HEK293 (cell line): ENCODE measurements around the gene KRAS.
A peak's percentile ranks its signal among the peaks of the same experiment; 100 is the strongest.

ENCODE experiments used
- CTCF ChIA-PET: fragments of 350-600 bp; formaldehyde crosslinking; extraction: SDS; loops from one replicate; lab custom pipeline; 2021; ENCODE audit warnings: antibody characterized with exemption; lab: Yijun Ruan, JAX
- POLR2A ChIA-PET: fragments of 300-600 bp; formaldehyde crosslinking; extraction: SDS; loops from one replicate; lab custom pipeline; 2020; ENCODE audit warnings: antibody characterized with exemption, inconsistent platforms; lab: Yijun Ruan, JAX
- H3K27ac ChIP-seq: fragments of 200-500 bp; sonication (Bioruptor generic); 2 replicates; pipeline ENCODE4 v1.5.1; 2014; ENCODE audit warnings: low read depth, low read length, control low read depth, inconsistent platforms; ENCODE audit errors: extremely low read depth
- H3K36me3 ChIP-seq, 2 experiments: fragments of 200-500 bp in 1 of 2; sonication (Bioruptor generic) in 1 of 2; 1 replicate in 1 of 2; 2 replicates in 1 of 2; pipeline ENCODE4 v1.5.1; 2014 to 2017; ENCODE audit warnings: inconsistent platforms in 2 of 2, low read length in 2 of 2; ENCODE audit not compliant: control insufficient read depth in 2 of 2, insufficient read depth in 1 of 2
- H3K4me1 ChIP-seq: fragments of 200-500 bp; sonication (Bioruptor generic); 2 replicates; pipeline ENCODE4 v1.5.1; 2014; ENCODE audit warnings: mild to moderate bottlenecking, low read length, inconsistent platforms; ENCODE audit not compliant: control insufficient read depth, insufficient read depth
- H3K4me3 ChIP-seq: 2 replicates; pipeline ENCODE4 v1.5.1; 2011; ENCODE audit warnings: low read depth, mild to moderate bottlenecking, control low read depth, low read length, moderate library complexity
- H3K9me3 ChIP-seq: fragments of 200-500 bp; sonication (Bioruptor generic); 2 replicates; pipeline ENCODE4 v1.5.1; 2014; ENCODE audit warnings: low read depth, low read length, inconsistent platforms; ENCODE audit not compliant: control insufficient read depth, insufficient read depth
- GLIS1 ChIP-seq: fragments of 450-650 bp; formaldehyde crosslinking; IDR thresholded peaks from 2 replicates; pipeline ENCODE4 v1.5.1; 2016; ENCODE audit warnings: missing biosample characterization, missing genetic modification characterization
- HOXD13 ChIP-seq: sonication (generic); formaldehyde crosslinking; IDR thresholded peaks from 2 replicates; pipeline ENCODE4 v1.8.0; 2022; ENCODE audit warnings: missing genetic modification reagents, borderline replicate concordance
- SP3 ChIP-seq: fragments of 450-650 bp; formaldehyde crosslinking; IDR thresholded peaks from 2 replicates; pipeline ENCODE4 v1.5.1; 2016; ENCODE audit warnings: missing biosample characterization, missing genetic modification characterization
- TCF7L2 ChIP-seq: IDR thresholded peaks from 2 replicates; pipeline ENCODE4 v1.6.1; 2011; ENCODE audit warnings: low read depth, mild to moderate bottlenecking, inconsistent platforms, low read length, moderate library complexity, borderline replicate concordance
- WT1 ChIP-seq: fragments of 450-650 bp; formaldehyde crosslinking; IDR thresholded peaks from 2 replicates; pipeline ENCODE4 v1.5.1; 2016; ENCODE audit warnings: missing biosample characterization, missing genetic modification characterization
- ZBTB8A ChIP-seq: fragments of 450-650 bp; formaldehyde crosslinking; IDR thresholded peaks from 2 replicates; pipeline ENCODE4 v1.5.1; 2016; ENCODE audit warnings: missing biosample characterization, missing genetic modification characterization
- ZNF121 ChIP-seq: fragments of 450-650 bp; formaldehyde crosslinking; IDR thresholded peaks from 2 replicates; pipeline ENCODE4 v1.5.1; 2016; ENCODE audit warnings: missing biosample characterization, missing genetic modification characterization
- ZNF341 ChIP-seq: fragments of 450-650 bp; formaldehyde crosslinking; IDR thresholded peaks from 2 replicates; pipeline ENCODE4; 2016; ENCODE audit warnings: low read depth, missing biosample characterization, missing genetic modification characterization
- ZNF350 ChIP-seq: fragments of 450-650 bp; formaldehyde crosslinking; IDR thresholded peaks from 2 replicates; pipeline ENCODE4 v1.5.0; 2017; ENCODE audit warnings: missing biosample characterization, mild to moderate bottlenecking, missing genetic modification characterization
- ZNF366 ChIP-seq: fragments of 450-650 bp; formaldehyde crosslinking; conservative IDR thresholded peaks from 2 replicates; pipeline ENCODE4 v1.5.1; 2016; ENCODE audit warnings: missing biosample characterization, missing genetic modification characterization
- ZNF423 ChIP-seq: fragments of 450-650 bp; formaldehyde crosslinking; IDR thresholded peaks from 2 replicates; pipeline ENCODE4 v1.5.1; 2016; ENCODE audit warnings: missing biosample characterization, missing genetic modification characterization
- ZNF48 ChIP-seq: fragments of 450-650 bp; formaldehyde crosslinking; IDR thresholded peaks from 2 replicates; pipeline ENCODE4 v1.5.1; 2016; ENCODE audit warnings: missing biosample characterization, missing genetic modification characterization
- ZNF600 ChIP-seq: fragments of 450-650 bp; formaldehyde crosslinking; IDR thresholded peaks from 2 replicates; pipeline ENCODE4 v1.5.1; 2016; ENCODE audit warnings: missing biosample characterization, missing genetic modification characterization
- ZNF610 ChIP-seq: fragments of 450-650 bp; formaldehyde crosslinking; IDR thresholded peaks from 2 replicates; pipeline ENCODE4 v1.5.1; 2016; ENCODE audit warnings: missing biosample characterization, missing genetic modification characterization, borderline replicate concordance
- ZNF626 ChIP-seq: fragments of 450-650 bp; sonication (Bioruptor Pico); formaldehyde crosslinking; IDR thresholded peaks from 2 replicates; pipeline ENCODE4 v1.5.1; 2018; ENCODE audit warnings: missing biosample characterization, missing genetic modification characterization, inconsistent platforms
- ZNF658 ChIP-seq: fragments of 450-650 bp; formaldehyde crosslinking; IDR thresholded peaks from 2 replicates; pipeline ENCODE4; 2016; ENCODE audit warnings: missing biosample characterization, missing genetic modification characterization
- ZNF747 ChIP-seq: fragments of 450-650 bp; formaldehyde crosslinking; IDR thresholded peaks from 2 replicates; pipeline ENCODE4 v1.5.1; 2016; ENCODE audit warnings: missing biosample characterization, missing genetic modification characterization
- ZNF76 ChIP-seq: fragments of 450-650 bp; formaldehyde crosslinking; IDR thresholded peaks from 2 replicates; pipeline ENCODE4; 2016; ENCODE audit warnings: low read depth, missing biosample characterization, missing genetic modification characterization, borderline replicate concordance
- ZNF776 ChIP-seq: fragments of 450-650 bp; formaldehyde crosslinking; IDR thresholded peaks from 2 replicates; pipeline ENCODE4 v1.5.0; 2017; ENCODE audit warnings: missing biosample characterization, missing genetic modification characterization, borderline replicate concordance
- ZSCAN30 ChIP-seq: fragments of 450-650 bp; IDR thresholded peaks from 2 replicates; pipeline ENCODE4 v1.5.1; 2018; ENCODE audit warnings: missing biosample characterization, mild to moderate bottlenecking, missing genetic modification characterization, moderate library complexity
- TF ChIP-seq, protein P1 (sequence below): fragments of 450-650 bp; formaldehyde crosslinking; IDR thresholded peaks from 2 replicates; pipeline ENCODE4 v1.5.1; 2016; ENCODE audit warnings: missing biosample characterization, missing genetic modification characterization
- TF ChIP-seq, protein P2 (sequence below): fragments of 450-650 bp; formaldehyde crosslinking; IDR thresholded peaks from 2 replicates; pipeline ENCODE4 v1.5.1; 2016; ENCODE audit warnings: missing biosample characterization, missing genetic modification characterization
- TF ChIP-seq, protein P3 (sequence below): fragments of 450-650 bp; formaldehyde crosslinking; IDR thresholded peaks from 2 replicates; pipeline ENCODE4 v1.5.1; 2016; ENCODE audit warnings: missing biosample characterization, missing genetic modification characterization
- TF ChIP-seq, protein P4 (sequence below): fragments of 450-650 bp; formaldehyde crosslinking; IDR thresholded peaks from 2 replicates; pipeline ENCODE4 v1.5.1; 2016; ENCODE audit warnings: missing biosample characterization, missing genetic modification characterization
- TF ChIP-seq, protein P5 (sequence below): fragments of 450-650 bp; formaldehyde crosslinking; IDR thresholded peaks from 2 replicates; pipeline ENCODE4 v1.5.1; 2016; ENCODE audit warnings: missing biosample characterization, missing genetic modification characterization
- TF ChIP-seq, protein P6 (sequence below): fragments of 450-650 bp; formaldehyde crosslinking; IDR thresholded peaks from 2 replicates; pipeline ENCODE4 v1.5.1; 2017; ENCODE audit warnings: missing biosample characterization, missing genetic modification characterization

KRAS gene

DNA sequence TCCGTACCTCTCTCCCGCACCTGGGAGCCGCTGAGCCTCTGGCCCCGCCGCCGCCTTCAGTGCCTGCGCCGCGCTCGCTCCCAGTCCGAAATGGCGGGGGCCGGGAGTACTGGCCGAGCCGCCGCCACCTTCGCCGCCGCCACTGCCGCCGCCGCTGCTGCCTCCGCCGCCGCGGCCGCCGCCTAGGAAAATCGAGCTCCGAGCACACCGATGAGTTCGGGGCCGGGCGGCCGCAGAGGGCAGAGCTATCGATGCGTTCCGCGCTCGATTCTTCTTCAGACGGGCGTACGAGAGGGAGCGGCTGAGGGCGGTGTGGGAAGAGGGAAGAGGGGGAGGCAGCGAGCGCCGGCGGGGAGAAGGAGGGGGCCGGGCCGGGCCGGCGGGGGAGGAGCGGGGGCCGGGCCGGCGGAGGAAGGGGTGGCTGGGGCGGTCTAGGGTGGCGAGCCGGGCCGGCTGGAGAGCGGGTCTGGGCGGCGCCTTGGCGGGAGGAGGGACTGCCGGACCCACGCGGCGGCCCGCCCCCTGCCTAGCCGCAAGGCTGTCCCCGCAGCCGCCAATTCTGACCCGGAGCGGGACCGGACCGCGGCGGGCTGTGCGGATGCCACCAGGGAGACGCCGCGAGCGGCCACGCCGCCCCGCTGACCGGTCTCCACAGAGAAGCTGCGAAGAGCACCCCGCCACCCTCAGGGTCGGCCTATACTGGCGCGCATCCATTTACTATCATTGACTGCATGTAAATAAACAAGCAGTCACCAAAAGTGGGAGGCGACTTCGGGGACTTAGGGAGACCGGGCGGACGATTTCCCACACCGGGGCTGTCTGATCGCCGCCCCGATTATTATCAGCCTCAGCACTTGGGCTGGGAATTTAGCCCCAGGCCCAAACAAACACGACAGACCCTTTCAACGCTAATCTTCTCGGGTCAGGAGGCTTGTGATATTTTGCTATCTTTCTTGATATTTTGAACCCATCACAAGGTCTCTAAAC lies at the start of gene KRAS:
Gene KRAS (minus strand): TSS at position 186 of the 987 bp plus-strand sequence.
- ChIA-PET CTCF (interaction anchor here (0.6 to 1.0 kb wide), 3 partner anchors 10 to 136 kb away, joined by 3 to 4 read pairs (median 3); no protein-coding TSS in a partner anchor), POLR2A (interaction anchor here (0.7 to 1.4 kb wide), 3 partner anchors 17 to 70 kb away, joined by 3 to 4 read pairs (median 4); no protein-coding TSS in a partner anchor)
- Histone ChIP-seq H3K36me3 (peaks cover 4% of the 10 kb centered on the region in 2 experiments; a peak in 2 of 3 replicates), H3K27ac (peak within 1 kb of the TSS; percentile 83; the same call in 1 of the 2 replicates), H3K4me3 (peak within 1 kb of the TSS; percentile 95), H3K4me1 (peaks cover 3% of the 10 kb centered on the region; the same call in 1 of the 2 replicates), H3K9me3 (no peaks in the 10 kb centered on the region)
- TF ChIP-seq ZNF658 (tag by site-specific recombination) (no peak), ZNF747 (no peak), ZNF626 (tag by site-specific recombination) (0 out of 2 replicates have a peak, but pooled peaks have one; percentile 47), ZNF776 (tag by site-specific recombination) (no peak), ZNF121 (tag by site-specific recombination) (no peak), ZNF423 (tag by site-specific recombination) (peak; percentile 70), TCF7L2 (no peak), GLIS1 (peak; percentile 90), ZNF76 (peak; percentile 48; the same call in 1 of the 2 replicates), ZNF341 (peak; percentile 74), ZNF366 (peak; percentile 75), SP3 (peak; percentile 67), ZNF48 (no peak), HOXD13 (CRISPR knock-in tag) (no peak), WT1 (tag by site-specific recombination) (peak; percentile 35; the same call in 1 of the 2 replicates), ZSCAN30 (tag by site-specific recombination) (peak; percentile 97), ZNF350 (tag by site-specific recombination) (no peak), ZNF610 (tag by site-specific recombination) (peak; percentile 100), ZNF600 (tag by site-specific recombination) (peak; percentile 33; the same call in 1 of the 2 replicates), ZBTB8A (peak; percentile 78)
- TF ChIP-seq, protein P1, sequence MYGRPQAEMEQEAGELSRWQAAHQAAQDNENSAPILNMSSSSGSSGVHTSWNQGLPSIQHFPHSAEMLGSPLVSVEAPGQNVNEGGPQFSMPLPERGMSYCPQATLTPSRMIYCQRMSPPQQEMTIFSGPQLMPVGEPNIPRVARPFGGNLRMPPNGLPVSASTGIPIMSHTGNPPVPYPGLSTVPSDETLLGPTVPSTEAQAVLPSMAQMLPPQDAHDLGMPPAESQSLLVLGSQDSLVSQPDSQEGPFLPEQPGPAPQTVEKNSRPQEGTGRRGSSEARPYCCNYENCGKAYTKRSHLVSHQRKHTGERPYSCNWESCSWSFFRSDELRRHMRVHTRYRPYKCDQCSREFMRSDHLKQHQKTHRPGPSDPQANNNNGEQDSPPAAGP (tag by site-specific recombination) = peak; percentile 64; the same call in 1 of the 2 replicates
- TF ChIP-seq, protein P2, sequence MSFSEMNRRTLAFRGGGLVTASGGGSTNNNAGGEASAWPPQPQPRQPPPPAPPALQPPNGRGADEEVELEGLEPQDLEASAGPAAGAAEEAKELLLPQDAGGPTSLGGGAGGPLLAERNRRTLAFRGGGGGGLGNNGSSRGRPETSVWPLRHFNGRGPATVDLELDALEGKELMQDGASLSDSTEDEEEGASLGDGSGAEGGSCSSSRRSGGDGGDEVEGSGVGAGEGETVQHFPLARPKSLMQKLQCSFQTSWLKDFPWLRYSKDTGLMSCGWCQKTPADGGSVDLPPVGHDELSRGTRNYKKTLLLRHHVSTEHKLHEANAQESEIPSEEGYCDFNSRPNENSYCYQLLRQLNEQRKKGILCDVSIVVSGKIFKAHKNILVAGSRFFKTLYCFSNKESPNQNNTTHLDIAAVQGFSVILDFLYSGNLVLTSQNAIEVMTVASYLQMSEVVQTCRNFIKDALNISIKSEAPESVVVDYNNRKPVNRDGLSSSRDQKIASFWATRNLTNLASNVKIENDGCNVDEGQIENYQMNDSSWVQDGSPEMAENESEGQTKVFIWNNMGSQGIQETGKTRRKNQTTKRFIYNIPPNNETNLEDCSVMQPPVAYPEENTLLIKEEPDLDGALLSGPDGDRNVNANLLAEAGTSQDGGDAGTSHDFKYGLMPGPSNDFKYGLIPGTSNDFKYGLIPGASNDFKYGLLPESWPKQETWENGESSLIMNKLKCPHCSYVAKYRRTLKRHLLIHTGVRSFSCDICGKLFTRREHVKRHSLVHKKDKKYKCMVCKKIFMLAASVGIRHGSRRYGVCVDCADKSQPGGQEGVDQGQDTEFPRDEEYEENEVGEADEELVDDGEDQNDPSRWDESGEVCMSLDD (tag by site-specific recombination) = peak; percentile 39; the same call in 1 of the 2 replicates
- TF ChIP-seq, protein P3, sequence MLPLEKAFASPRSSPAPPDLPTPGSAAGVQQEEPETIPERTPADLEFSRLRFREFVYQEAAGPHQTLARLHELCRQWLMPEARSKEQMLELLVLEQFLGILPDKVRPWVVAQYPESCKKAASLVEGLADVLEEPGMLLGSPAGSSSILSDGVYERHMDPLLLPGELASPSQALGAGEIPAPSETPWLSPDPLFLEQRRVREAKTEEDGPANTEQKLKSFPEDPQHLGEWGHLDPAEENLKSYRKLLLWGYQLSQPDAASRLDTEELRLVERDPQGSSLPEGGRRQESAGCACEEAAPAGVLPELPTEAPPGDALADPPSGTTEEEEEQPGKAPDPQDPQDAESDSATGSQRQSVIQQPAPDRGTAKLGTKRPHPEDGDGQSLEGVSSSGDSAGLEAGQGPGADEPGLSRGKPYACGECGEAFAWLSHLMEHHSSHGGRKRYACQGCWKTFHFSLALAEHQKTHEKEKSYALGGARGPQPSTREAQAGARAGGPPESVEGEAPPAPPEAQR (tag by site-specific recombination) = 0 out of 2 replicates have a peak, but pooled peaks have one; percentile 22
- TF ChIP-seq, protein P4, sequence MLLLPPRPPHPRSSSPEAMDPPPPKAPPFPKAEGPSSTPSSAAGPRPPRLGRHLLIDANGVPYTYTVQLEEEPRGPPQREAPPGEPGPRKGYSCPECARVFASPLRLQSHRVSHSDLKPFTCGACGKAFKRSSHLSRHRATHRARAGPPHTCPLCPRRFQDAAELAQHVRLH (tag by site-specific recombination) = no peak
- TF ChIP-seq, protein P5, sequence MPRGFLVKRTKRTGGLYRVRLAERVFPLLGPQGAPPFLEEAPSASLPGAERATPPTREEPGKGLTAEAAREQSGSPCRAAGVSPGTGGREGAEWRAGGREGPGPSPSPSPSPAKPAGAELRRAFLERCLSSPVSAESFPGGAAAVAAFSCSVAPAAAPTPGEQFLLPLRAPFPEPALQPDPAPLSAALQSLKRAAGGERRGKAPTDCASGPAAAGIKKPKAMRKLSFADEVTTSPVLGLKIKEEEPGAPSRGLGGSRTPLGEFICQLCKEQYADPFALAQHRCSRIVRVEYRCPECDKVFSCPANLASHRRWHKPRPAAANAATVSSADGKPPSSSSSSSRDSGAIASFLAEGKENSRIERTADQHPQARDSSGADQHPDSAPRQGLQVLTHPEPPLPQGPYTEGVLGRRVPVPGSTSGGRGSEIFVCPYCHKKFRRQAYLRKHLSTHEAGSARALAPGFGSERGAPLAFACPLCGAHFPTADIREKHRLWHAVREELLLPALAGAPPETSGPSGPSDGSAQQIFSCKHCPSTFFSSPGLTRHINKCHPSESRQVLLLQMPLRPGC (tag by site-specific recombination) = no peak; the same call in 1 of the 2 replicates
- TF ChIP-seq, protein P6, sequence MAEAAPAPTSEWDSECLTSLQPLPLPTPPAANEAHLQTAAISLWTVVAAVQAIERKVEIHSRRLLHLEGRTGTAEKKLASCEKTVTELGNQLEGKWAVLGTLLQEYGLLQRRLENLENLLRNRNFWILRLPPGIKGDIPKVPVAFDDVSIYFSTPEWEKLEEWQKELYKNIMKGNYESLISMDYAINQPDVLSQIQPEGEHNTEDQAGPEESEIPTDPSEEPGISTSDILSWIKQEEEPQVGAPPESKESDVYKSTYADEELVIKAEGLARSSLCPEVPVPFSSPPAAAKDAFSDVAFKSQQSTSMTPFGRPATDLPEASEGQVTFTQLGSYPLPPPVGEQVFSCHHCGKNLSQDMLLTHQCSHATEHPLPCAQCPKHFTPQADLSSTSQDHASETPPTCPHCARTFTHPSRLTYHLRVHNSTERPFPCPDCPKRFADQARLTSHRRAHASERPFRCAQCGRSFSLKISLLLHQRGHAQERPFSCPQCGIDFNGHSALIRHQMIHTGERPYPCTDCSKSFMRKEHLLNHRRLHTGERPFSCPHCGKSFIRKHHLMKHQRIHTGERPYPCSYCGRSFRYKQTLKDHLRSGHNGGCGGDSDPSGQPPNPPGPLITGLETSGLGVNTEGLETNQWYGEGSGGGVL (tag by site-specific recombination) = peak; percentile 99
